Measurements from ENCODE around the gene TRAF1.

DNA sequence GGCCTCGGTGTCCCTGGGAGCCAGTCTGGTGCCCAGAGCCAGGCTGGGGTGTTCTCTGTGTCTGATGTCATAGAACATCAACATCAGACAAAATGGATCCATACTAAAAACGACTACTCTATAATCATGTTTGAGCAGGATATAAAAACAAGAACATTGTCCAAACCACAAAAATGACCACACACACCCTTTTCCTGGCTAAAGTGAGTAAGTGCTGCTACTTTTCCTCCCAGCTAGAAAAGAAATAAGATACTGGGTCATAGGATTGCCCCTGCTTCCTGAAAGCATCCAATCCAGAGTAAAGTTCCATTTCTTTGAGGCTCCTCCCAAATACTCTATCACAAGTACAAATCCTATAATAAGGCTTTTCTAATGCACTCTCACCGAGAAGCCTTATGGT lies 19.7 kb upstream of the TRAF1 start:
- no peak for TF ChIP-seq POLR2AphosphoS5 (IDR thresholded peaks at IDR 0.05; ENCODE audit: low read depth, low read length)
- TF ChIP-seq, protein P1, sequence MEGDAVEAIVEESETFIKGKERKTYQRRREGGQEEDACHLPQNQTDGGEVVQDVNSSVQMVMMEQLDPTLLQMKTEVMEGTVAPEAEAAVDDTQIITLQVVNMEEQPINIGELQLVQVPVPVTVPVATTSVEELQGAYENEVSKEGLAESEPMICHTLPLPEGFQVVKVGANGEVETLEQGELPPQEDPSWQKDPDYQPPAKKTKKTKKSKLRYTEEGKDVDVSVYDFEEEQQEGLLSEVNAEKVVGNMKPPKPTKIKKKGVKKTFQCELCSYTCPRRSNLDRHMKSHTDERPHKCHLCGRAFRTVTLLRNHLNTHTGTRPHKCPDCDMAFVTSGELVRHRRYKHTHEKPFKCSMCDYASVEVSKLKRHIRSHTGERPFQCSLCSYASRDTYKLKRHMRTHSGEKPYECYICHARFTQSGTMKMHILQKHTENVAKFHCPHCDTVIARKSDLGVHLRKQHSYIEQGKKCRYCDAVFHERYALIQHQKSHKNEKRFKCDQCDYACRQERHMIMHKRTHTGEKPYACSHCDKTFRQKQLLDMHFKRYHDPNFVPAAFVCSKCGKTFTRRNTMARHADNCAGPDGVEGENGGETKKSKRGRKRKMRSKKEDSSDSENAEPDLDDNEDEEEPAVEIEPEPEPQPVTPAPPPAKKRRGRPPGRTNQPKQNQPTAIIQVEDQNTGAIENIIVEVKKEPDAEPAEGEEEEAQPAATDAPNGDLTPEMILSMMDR (IDR thresholded peaks at IDR 0.05) = no peak
- TF ChIP-seq, protein P2, sequence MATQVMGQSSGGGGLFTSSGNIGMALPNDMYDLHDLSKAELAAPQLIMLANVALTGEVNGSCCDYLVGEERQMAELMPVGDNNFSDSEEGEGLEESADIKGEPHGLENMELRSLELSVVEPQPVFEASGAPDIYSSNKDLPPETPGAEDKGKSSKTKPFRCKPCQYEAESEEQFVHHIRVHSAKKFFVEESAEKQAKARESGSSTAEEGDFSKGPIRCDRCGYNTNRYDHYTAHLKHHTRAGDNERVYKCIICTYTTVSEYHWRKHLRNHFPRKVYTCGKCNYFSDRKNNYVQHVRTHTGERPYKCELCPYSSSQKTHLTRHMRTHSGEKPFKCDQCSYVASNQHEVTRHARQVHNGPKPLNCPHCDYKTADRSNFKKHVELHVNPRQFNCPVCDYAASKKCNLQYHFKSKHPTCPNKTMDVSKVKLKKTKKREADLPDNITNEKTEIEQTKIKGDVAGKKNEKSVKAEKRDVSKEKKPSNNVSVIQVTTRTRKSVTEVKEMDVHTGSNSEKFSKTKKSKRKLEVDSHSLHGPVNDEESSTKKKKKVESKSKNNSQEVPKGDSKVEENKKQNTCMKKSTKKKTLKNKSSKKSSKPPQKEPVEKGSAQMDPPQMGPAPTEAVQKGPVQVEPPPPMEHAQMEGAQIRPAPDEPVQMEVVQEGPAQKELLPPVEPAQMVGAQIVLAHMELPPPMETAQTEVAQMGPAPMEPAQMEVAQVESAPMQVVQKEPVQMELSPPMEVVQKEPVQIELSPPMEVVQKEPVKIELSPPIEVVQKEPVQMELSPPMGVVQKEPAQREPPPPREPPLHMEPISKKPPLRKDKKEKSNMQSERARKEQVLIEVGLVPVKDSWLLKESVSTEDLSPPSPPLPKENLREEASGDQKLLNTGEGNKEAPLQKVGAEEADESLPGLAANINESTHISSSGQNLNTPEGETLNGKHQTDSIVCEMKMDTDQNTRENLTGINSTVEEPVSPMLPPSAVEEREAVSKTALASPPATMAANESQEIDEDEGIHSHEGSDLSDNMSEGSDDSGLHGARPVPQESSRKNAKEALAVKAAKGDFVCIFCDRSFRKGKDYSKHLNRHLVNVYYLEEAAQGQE (IDR thresholded peaks at IDR 0.05; ENCODE audit: insufficient read depth in 1 of 2, low read depth in 2 of 2, low read length in 1 of 2) = no peak
- no peak for TF ChIP-seq SIN3A (IDR thresholded peaks at IDR 0.05; ENCODE audit: borderline replicate concordance, insufficient read depth, low read depth, low read length)

Measured in Panc1 (cell line).